NCI-H1436 (cell line): ENCODE measurements around the gene PSMB10.

Experiments used
- DNase-seq: peaks from one replicate; lab custom pipeline; 2025; lab: John Stamatoyannopoulos, UW

The PSMB10 gene

GRCh38 chr16:67963662-67964321, 27.1 kb upstream of the PSMB10 start:
- no peak for DNase-seq

- DNase-seq = no peak
Observed at GRCh38 chr16:67963292-67963661, 26.6 kb upstream of the PSMB10 start.

DNA sequence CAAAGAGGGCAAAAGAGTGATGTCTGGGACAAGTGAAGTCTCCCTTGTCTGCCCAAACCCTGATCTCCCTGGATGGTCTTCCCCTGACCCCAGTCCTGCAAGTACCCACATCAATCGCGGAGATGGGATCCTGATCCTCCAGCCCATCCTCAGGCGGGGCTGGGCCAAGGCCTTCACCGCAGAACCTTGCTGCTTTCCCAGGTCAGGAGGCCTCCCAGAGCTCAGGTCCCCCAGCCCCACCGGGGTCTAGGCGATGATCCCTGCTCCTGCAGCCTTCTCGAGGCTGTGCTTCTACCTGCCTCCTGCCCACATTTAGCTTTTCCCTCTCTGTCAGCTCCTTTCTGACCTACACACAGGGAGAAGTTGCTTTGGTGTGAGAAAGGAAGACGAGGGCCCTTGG, 25.5 kb upstream of the PSMB10 start:
- no peak for DNase-seq

GRCh38 chr16:67961551-67961957, 24.9 kb upstream of the PSMB10 start:
- DNase-seq = peak; percentile 70

DNA sequence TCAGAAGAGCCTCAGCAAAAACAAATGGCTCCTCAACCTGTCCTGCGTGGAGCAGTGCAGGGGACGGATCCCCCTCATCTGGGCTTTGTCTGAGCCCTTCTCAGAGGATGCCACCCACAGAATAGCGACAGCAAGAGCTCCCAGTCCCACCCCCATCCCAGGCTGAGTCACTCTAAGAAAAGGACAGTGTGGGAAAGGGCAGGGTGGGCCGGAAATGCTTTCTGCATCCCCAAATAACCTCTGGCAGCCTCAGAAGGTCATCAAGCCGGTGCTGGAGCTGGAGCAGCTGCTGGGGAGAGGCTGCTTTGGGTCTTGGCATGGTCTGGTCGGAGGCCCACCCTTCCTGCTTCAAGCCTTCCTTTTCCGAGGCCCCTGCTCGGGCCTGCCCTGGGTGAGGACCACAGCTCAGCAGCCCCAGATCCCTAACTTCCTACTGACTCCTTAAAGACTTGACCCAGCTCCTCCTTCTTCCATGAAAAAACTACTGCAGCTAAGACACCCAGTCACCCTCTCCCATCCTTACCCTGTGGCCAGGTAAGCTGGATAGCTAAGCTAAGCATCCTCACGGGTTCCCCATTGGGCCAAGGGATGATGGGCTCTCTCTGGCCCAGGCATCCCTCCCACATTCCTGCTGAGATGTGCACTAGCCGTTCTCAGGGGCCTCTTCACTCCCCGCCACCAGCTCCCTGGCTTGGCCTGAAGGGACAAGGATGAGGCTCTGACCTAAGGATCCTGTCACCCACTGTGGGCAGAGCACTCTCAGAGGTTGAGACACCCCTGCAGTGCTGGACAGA, 23.1 kb upstream of the PSMB10 start:
- DNase-seq = no peak

- no peak for DNase-seq
Observed at GRCh38 chr16:67957622-67958021, 21.0 kb upstream of the PSMB10 start.

DNA sequence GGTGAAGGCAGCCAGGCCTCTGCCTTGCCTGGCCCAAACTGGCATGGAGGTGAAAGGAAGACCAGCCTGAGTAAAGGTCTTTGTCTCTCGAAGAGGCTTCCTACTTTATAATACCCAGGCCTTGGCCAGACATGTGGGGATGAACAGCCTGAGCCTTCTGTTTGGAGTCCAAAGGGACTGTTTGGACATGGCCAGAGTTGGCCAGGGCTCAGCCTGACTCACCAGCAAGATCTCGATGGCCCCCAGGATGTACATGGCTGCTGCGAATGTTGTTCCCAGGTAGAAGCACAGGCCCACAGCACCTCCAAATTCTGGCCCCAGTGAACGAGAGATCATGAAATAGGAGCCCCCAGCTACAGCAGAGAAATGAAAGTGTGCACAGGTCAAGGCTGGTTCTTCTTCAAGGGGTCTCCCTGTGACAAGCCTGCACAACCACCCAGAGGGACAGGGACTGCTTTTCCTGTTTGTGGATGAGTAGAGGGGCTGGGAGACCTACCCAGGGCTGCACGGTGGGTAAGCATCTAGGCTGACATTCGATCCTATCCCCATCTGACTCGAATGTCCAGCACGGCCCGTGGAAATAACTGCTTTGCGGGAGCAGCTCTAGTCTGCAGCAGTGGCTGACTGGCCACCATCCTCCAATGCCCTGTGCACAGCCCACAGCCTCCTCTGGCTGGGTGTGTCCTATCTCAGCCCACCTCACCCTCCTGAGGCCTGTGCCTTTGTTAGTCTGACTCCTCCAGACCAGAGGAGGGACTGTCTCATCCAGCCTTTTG, 18.0 kb upstream of the PSMB10 start:
- no peak for DNase-seq

- no peak for DNase-seq
Observed at GRCh38 chr16:67953641-67954375, 17.2 kb upstream of the PSMB10 start.

DNA sequence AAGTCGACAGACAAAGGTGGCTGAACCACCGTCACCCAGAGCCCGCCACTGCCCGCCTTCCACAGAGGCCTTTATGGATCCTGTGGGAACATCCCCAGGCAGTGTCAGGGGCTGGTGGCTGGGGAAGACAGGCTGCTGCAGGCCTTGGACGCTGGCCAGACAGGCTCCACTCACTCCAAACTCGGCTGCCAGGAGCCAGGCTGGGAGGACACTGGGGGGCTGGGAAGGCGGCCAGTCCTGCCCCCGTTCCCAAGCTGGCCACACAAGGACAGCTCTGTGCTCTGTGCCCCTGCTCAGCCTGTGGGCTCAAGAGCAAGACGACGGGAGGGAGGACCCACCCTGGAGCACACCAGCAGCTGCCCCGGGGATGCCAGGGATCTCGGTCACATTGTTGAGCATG, 14.8 kb upstream of the PSMB10 start:
- no peak for DNase-seq

GRCh38 chr16:67950335-67950843, 13.7 kb upstream of the PSMB10 start:
- DNase-seq = no peak

GRCh38 chr16:67949645-67950044, 13.0 kb upstream of the PSMB10 start:
- no peak for DNase-seq

- DNase-seq = no peak
Observed at GRCh38 chr16:67948015-67948414, 11.4 kb upstream of the PSMB10 start.

DNA sequence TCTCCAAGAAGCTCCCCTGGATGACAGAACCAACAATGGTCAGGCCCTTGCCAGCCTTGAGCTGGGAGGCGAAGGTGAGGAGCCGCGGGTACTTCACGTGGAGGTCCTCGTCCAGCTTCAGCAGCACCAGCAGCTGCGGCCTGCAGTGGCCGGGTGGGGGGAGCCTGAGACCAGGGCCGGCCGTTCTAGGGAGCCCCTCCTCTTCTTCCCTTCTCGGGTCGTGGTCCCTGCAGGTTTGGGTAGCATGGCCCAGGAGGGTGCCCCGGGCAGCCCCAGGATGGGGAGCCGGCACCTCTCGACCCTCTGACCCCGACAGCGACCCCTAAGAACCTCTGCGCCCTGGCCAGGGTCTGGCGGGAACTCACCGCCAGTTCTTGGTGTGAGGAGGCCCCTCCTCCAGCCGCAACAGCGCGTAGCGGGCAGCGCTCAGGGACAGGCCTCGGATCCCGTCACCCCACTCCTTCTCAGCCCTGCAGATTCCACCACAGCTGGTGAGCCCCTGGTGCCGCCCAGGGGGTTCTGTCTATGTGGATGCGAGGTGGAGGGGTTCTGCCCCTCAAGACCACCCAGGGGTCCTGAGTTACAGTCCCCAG, 10.4 kb upstream of the PSMB10 start:
- DNase-seq = no peak

- no peak for DNase-seq
Observed at GRCh38 chr16:67946128-67946569, 9.5 kb upstream of the PSMB10 start.

DNA sequence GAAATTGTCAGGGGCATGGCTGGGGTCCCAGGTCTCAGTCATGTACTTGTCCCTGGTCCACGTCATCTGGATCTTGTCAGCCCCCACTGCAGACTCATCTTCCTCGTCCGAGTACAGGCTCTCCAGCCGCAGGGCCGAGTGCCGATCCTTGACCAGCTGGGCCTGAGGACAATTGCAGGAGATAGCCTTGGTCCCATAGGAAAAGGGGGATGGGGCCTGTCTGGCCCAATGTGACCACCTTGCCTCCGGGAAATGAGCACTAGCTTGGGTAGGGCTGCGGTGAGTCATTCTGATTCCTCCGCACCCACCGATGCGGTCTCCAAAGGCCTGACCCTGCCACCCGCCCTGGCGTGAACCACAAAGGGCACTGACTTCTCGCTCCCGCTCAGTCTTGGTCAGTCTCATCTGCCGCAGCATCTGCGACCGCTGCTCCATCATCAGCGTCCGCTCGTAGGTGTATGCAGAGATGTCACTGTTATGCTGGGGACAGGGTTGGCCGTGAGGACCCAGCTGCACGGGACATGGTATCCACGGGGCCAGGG, 8.8 kb upstream of the PSMB10 start:
- no peak for DNase-seq

- DNase-seq = no peak
Observed at GRCh38 chr16:67944690-67945391, 8.2 kb upstream of the PSMB10 start.

- no peak for DNase-seq
Observed at GRCh38 chr16:67943619-67944504, 7.2 kb upstream of the PSMB10 start, which contains the start of gene LCAT. TSS of gene LCAT (minus strand) at chr16:67944120. CDS start at chr16:67944101, 19 bp downstream.

DNA sequence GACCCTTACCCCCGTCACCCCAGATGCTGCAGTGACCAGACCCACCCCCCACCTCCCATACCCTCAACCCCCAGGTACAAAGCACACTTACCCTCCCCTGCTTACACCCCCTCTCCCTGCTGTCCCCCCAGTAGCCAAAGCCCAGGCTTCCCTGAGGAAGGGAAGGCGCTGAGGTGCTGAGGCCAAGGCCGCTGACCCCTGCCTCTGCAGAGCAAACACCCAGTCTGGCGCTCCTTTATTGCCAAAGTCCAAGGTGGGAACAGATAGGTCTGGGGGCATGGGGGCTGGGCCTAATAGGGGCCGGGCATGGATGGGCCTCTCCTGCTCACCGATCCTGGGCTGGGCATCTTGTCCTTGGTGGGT, 6.6 kb upstream of the PSMB10 start:
- DNase-seq = no peak

- no peak for DNase-seq
Observed at GRCh38 chr16:67942510-67943255, 6.0 kb upstream of the PSMB10 start.
